GM12873 (cell line): ENCODE measurements around the gene SLC10A2.

Experiments used
- CTCF ChIP-seq: IDR thresholded peaks from 2 replicates; pipeline ENCODE4 v1.5.1; 2012; ENCODE audit warnings: low read depth, mild to moderate bottlenecking, moderate library complexity, low read length, control low read depth; ENCODE audit not compliant: insufficient read depth; ENCODE audit errors: missing control alignments

SLC10A2 gene

GRCh38 chr13:103067751-103068555, 1.7 kb upstream of the SLC10A2 start:
- no peak for TF ChIP-seq CTCF

DNA sequence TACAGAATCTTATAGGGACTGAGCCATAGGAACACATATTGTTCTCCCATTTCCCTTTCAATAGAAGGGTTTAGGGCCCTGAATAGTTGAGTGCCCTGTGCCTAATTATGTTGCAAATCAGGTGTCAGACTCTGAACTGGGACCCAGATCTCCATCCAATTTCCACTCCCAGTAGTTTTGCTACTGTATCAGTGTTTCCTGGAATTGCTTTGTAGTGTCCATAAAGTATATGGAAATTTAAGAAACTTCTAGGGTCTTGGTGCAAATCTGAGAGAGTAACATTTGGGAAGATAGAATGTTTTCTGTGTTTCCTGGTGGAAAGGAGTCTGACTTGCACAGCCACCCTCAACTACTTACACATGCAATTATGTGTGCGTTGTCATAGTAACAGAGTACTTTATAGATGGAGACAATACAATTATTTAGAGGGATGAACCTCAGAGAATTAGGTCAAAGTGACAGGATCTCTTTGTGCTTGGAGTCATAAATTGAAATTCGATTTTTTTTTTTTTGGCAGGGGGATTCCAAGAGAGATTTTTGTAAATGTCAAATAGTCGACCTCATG, 646 bp upstream of the SLC10A2 start:
- no peak for TF ChIP-seq CTCF

DNA sequence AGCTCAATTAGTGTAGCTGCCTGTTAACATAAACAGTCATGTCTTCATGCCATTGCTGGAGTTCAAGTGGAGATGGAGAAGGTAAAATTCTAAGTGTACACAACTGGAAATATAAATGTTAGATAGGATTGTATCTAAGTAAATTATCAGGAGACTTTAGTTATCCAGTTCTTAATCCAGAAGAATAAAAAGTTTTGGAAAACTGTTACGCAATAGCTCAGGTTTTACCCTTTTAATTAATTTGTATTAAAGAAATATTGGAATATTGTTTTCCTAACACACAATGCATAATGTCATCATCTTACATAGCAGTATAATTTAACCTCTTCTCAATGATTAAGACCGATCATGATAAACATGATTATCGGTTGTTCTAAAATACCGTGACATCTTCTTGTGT, 2.8 kb downstream of the SLC10A2 start:
- TF ChIP-seq CTCF, result no peak

DNA sequence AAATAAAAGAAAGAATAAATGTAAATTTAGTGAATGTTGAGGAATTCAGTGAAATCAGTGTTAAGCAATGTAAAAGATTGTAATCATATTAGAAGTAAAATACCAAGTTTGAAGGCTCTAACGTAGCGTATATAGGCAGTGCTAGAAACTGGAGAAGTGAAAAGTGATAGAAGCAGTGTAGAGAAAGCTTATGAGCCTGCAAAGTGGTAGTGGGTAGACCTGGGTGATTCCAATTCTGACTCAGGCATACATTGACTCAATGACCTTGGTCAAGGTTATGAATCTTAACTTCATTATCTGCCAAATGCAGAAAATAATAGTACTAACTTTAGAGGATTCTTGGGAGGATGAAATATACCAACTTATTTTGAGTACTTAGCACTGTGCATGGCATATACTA, 4.1 kb downstream of the SLC10A2 start:
- TF ChIP-seq CTCF, result no peak

- no peak for TF ChIP-seq CTCF
Observed at GRCh38 chr13:103056008-103056407, 10.2 kb downstream of the SLC10A2 start.

GRCh38 chr13:103055166-103055565, 11.1 kb downstream of the SLC10A2 start:
- no peak for TF ChIP-seq CTCF

- no peak for TF ChIP-seq CTCF
Observed at GRCh38 chr13:103046676-103047075, 19.5 kb downstream of the SLC10A2 start.
